Amniotic epithelial cell (primary cell): ENCODE results near the gene ATOSA.
A peak's percentile ranks its signal among the peaks of the same experiment; 100 is the strongest.

ENCODE experiments used
- DNase-seq: peaks from one replicate; pipeline ENCODE4 v3.0.0-alpha.2; 2010; ENCODE audit warnings: low read depth

The ATOSA gene

DNA sequence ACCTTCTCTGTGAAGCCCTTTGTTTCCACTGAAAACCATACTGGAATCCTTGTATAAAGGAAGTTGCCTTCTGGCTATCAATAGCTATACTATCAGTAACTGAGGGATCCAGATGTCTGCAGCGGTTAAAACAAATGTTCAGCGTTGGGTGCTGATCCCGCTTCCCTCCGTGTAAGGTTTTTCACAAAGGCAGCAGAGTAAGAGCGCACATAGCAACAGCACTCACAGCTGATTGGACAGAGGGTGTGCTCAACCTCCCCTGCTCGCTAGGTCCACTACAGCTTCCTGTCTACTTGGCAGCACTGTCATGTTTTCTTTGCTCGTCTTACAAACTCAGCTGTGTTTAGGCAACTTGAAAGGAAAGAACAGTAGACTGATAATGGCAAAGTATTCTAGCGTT lies 27.3 kb downstream of the ATOSA start:
- DNase-seq = peak; percentile 97

DNA sequence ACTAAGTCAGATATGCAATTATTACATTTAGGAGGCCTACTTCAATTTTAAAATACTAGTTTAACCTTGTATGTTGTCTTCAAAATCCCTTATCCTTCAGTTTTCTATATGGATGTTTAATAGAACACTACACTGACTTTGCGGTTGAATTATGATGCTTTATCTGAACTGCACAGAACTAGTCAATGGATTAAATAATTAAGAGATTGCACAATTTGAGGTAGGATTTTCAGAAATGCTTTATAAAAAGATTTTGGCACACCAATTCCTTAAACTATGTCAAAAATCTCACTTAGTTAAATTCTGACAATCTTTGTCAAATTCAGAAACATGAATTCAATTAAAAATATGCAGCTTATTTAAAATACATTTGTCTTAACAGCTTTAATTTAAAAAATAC lies 28.1 kb downstream of the ATOSA start:
- no peak for DNase-seq

DNA sequence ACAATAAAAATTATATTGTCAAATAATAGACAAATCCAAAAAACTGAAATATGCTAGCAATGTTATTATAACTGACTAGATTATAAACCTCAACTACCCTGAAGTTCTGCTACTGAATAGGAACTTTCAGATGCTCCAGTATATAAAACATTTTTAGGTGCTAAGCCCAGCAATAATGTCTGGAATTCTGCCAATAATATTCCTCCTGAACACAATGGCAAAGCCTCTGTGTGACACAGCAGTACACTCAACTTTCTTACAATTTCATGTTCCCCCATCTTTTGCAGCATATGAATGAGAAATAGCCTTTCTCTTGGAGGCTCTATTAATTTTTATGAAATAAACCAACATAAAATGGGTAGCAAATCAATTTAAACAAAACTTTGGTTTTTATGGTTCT lies 29.5 kb downstream of the ATOSA start:
- DNase-seq = no peak

DNA sequence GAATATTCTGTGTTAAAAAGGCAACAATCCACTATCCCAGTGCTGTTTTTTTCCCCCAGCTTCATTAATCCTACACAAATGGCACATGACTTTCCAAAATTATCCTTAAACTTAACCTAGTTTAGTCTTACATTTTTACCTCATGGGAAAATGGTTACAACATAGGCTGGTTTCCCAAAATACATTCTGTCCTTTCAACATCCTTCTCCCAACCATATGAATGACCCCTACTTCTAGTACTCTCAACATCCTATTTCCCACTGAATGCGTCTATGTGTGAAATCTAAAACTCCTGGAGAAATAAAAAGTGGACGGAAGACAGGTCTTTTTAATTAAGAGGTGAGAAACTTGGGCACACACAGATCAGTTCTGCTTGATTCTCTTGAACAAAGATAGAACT lies 33.3 kb downstream of the ATOSA start:
- DNase-seq = no peak

DNA sequence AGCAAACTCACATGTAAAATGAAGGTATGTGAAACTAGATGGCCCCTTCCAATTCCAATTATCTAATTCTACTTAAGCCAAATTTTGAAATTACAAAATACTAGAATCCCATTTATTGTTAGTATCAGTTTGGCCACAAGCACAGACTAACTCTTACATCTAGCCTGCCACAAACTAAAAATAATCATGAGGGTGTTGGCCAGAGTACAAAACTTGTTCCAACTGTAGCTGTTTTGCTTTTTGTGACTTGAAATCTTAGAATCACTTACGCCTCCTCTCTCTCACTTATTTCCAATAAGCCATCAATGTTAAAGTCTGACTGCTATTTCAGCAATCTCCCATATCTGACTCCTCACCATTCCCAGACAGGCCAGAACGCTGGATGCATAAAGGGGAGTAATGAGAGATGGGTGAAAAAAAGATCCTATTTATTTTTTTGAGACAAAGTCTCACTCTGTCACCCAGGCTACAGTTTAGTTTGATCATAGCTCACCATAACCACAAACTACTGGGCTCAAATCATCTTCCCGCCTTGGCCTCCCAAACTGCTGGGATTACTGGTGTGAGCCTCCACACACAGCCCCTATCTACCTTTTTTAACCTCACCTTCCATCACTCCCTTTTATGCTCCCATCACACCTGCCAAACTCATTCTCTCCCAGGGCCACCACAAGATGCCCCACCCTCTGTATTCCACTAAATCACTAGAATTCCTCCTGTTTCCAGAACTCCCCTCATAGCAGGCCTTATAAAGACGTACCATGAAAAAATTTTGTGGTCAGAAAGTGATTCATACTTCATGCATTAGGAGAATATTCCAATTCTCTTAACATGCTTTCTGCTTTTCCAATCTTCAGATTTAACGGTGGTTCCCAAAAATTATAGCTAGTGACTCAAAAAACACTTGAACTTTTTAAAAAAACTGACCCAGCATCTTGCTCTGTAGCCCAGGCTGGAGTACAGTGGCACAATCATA lies 36.5 kb downstream of the ATOSA start:
- DNase-seq = peak; percentile 64

DNA sequence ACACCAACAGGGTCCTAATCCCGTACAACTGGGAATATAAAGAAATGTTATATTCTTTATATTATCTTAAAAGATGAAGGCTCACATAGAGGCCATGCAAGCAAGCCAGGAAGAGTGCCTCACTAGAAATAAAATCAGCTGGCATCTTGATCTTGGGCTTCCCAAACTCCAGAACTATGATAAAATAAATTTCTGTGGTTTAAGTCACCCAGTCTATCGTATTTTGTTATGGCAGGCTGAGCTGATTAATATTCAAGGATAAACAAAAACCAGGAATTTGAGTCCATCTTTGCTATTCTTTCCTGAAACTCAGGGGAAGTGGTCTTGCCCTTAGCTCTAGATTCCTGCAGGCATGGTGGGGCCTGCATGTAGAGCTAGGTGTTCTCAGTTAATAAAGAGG lies 42.7 kb downstream of the ATOSA start:
- peak; percentile 33 for DNase-seq

DNA sequence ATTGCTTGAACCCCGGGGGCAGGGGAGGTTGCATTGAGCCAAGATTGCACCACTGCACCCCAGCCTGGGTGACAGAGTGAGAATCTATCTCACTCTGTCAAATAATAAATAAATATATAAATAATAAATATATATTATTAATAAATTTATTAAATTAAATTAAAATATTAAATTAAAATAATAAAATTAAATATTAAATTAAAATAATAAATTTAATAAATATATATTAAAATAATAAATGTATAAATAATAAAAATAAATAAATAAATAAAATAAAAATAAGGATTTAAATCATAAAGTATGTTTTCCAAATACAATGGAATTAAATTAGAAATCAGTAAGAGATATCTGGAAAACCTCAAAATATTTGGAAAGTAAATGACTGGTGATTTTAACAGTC lies 43.3 kb downstream of the ATOSA start:
- DNase-seq = no peak
